Measurements from ENCODE around the gene FBXO8.

DNA sequence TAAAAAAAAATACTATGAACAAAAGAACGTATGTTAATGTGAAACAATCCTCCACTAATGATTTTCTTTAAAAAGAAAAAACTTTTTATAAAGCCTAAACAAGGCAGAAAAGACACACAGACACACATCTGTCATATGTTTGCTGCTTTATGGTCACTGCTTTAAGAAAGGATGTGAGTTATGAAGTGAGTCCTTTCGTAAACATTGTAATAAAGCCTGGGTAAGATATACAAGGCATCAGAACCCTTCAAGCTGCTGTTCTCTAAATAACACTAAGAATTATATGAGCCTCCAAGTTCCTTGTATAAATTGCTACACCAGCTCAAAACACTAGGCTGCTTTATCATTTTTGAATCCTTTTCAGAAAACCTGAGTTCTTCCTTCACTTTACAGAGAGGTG, 81.6 kb downstream of the FBXO8 start:
- TF ChIP-seq CTCF (conservative IDR thresholded peaks at IDR 0.05) (no peak), EZH2 (IDR thresholded peaks at IDR 0.05; ENCODE audit: low read depth) (no peak)
